ENCODE measurements around the gene LCA5. TPM values are rescaled to one million over a fixed set of nuclear protein-coding genes. Genes with fewer than 3 reads are reported as not detected.

Gene LCA5
- total RNA-seq, 1 experiment from 2014 or later: 2.0 TPM

GRCh38 chr6:79436241-79436640 lies 101.0 kb downstream of the LCA5 start:
- CTCF ChIA-PET: no interaction called here
- RAD21 ChIA-PET (ENCODE audit: low non-redundant PET in 1 of 2, low total read pairs in 2 of 2, uncharacterized antibody in 2 of 2, unreplicated experiment in 2 of 2): no interaction called here
- ATAC-seq (no peak), DNase-seq (ENCODE audit: low read depth, low spot score) (no peak)
- H3K9me3 ChIP-seq (ENCODE audit: control insufficient read depth in 1 of 2, insufficient read depth in 1 of 2, low read depth in 1 of 2, low read length in 2 of 2): no peaks in the 10 kb centered on the region
- no peaks in the 10 kb centered on the region for H3K4me1 ChIP-seq (ENCODE audit: control insufficient read depth in 1 of 2, insufficient read depth in 2 of 2, low read length in 2 of 2)
- no TSS peak for BruUV-seq (replicated peaks)
- no peak overlapping the region for H3K27ac ChIP-seq (ENCODE audit: low read depth, low read length)
- no peak overlapping the region for H2AFZ ChIP-seq (ENCODE audit: low read depth, low read length, poor library complexity, severe bottlenecking)
- no peaks in the 10 kb centered on the region for H4K20me1 ChIP-seq (ENCODE audit: insufficient read depth)
- no peak overlapping the region for H3K4me2 ChIP-seq (ENCODE audit: low read length)
- H3K4me3 ChIP-seq (replicated peaks in 1 of 2; ENCODE audit: low read depth in 1 of 2, low read length in 2 of 2): no peak overlapping the region
- no peaks in the 10 kb centered on the region for H3K79me2 ChIP-seq (ENCODE audit: insufficient read depth, low read length)
- no peak overlapping the region for H3K9ac ChIP-seq (ENCODE audit: low read length)
- H3K27me3 ChIP-seq (ENCODE audit: insufficient read depth, low read length): no peaks in the 10 kb centered on the region
- POLR2A ChIA-PET: no interaction called here
- TF ChIP-seq ZNF274 (IDR thresholded peaks at IDR 0.05; ENCODE audit: low read depth, low read length): no peak
- TF ChIP-seq POLR2A (IDR thresholded peaks at IDR 0.05; ENCODE audit: borderline replicate concordance, extremely low read depth, insufficient read depth, insufficient read length): no peak
- TF ChIP-seq EZH2 (IDR thresholded peaks at IDR 0.05): no peak
- no peak for TF ChIP-seq SRF (IDR thresholded peaks at IDR 0.05; ENCODE audit: low read depth)
- no peak for TF ChIP-seq YY1 (IDR thresholded peaks at IDR 0.05; ENCODE audit: extremely low read depth, insufficient replicate concordance, low read depth, low read length)
- TF ChIP-seq POLR2AphosphoS5 (IDR thresholded peaks at IDR 0.05; ENCODE audit: low read depth, low read length): no peak
- no peak for TF ChIP-seq SP1 (IDR thresholded peaks at IDR 0.05; ENCODE audit: low read depth)
- TF ChIP-seq JUND (IDR thresholded peaks at IDR 0.05): no peak
- TF ChIP-seq, protein P1, sequence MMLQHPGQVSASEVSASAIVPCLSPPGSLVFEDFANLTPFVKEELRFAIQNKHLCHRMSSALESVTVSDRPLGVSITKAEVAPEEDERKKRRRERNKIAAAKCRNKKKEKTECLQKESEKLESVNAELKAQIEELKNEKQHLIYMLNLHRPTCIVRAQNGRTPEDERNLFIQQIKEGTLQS (IDR thresholded peaks at IDR 0.05): no peak
- TF ChIP-seq EGR1 (IDR thresholded peaks at IDR 0.05; ENCODE audit: low read depth): no peak
- no peak for TF ChIP-seq CBX3 (IDR thresholded peaks at IDR 0.05; ENCODE audit: low read depth)
- no peak for TF ChIP-seq SIN3A (IDR thresholded peaks at IDR 0.05; ENCODE audit: low read depth)
- no peak for TF ChIP-seq FOSL1 (IDR thresholded peaks at IDR 0.05; ENCODE audit: low read depth)
- TF ChIP-seq, protein P2, sequence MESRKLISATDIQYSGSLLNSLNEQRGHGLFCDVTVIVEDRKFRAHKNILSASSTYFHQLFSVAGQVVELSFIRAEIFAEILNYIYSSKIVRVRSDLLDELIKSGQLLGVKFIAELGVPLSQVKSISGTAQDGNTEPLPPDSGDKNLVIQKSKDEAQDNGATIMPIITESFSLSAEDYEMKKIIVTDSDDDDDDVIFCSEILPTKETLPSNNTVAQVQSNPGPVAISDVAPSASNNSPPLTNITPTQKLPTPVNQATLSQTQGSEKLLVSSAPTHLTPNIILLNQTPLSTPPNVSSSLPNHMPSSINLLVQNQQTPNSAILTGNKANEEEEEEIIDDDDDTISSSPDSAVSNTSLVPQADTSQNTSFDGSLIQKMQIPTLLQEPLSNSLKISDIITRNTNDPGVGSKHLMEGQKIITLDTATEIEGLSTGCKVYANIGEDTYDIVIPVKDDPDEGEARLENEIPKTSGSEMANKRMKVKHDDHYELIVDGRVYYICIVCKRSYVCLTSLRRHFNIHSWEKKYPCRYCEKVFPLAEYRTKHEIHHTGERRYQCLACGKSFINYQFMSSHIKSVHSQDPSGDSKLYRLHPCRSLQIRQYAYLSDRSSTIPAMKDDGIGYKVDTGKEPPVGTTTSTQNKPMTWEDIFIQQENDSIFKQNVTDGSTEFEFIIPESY (IDR thresholded peaks at IDR 0.05; ENCODE audit: extremely low read depth, insufficient replicate concordance, low read length): no peak
- no peak for TF ChIP-seq TCF7L2 (IDR thresholded peaks at IDR 0.05; ENCODE audit: borderline replicate concordance, extremely low read depth, insufficient read depth, insufficient read length)
- TF ChIP-seq CEBPB (IDR thresholded peaks at IDR 0.05; ENCODE audit: low read depth): no peak
- TF ChIP-seq EZH2phosphoT487 (IDR thresholded peaks at IDR 0.05; ENCODE audit: borderline replicate concordance): no peak
- intact Hi-C loops (cut with micrococcal nuclease): no loop called here
- H3K9me2 ChIP-seq (ENCODE audit: insufficient read depth): no peaks in the 10 kb centered on the region
- no peaks in the 10 kb centered on the region for H3K36me3 ChIP-seq (ENCODE audit: control insufficient read depth in 1 of 2, insufficient read depth in 2 of 2, low read length in 2 of 2)
